ENCODE results near the gene GBX1.

Gene GBX1

GRCh38 chr7:151187409-151188251 lies 20.1 kb upstream of the GBX1 start:
- TF ChIP-seq TAF1 (IDR thresholded peaks at IDR 0.05; ENCODE audit: low read depth, low read length) (no peak), POU2F2 (IDR thresholded peaks at IDR 0.05; ENCODE audit: low read depth, low read length) (no peak), POLR2AphosphoS5 (IDR thresholded peaks at IDR 0.05; ENCODE audit: low read depth, low read length) (no peak), POLR2A (IDR thresholded peaks at IDR 0.05; ENCODE audit: low read depth, low read length) (no peak), PAX5 (IDR thresholded peaks at IDR 0.05; ENCODE audit: insufficient read depth, low read length, severe bottlenecking) (no peak), SPI1 (IDR thresholded peaks at IDR 0.05; ENCODE audit: low read depth, low read length) (no peak)
- DNase-seq (ENCODE audit: insufficient read length, low spot score): no peak
- FAIRE-seq: no peak

GRCh38 chr7:151186640-151187408 lies 19.3 kb upstream of the GBX1 start, which contains the start of gene ASB10:
ASB10 (minus strand) TSS chr7:151187250; CDS start chr7:151187130, 120 bp downstream.
- TF ChIP-seq TAF1 (IDR thresholded peaks at IDR 0.05; ENCODE audit: low read depth, low read length) (no peak), POLR2A (IDR thresholded peaks at IDR 0.05; ENCODE audit: low read depth, low read length) (no peak), PAX5 (IDR thresholded peaks at IDR 0.05; ENCODE audit: insufficient read depth, low read length, severe bottlenecking) (no peak), SPI1 (IDR thresholded peaks at IDR 0.05; ENCODE audit: low read depth, low read length) (no peak), POU2F2 (IDR thresholded peaks at IDR 0.05; ENCODE audit: low read depth, low read length) (no peak), POLR2AphosphoS5 (IDR thresholded peaks at IDR 0.05; ENCODE audit: low read depth, low read length) (no peak)
- DNase-seq (ENCODE audit: insufficient read length, low spot score) (no peak), FAIRE-seq (no peak)

- TF ChIP-seq PAX5 (IDR thresholded peaks at IDR 0.05; ENCODE audit: insufficient read depth, low read length, severe bottlenecking): no peak
- no peak for TF ChIP-seq POLR2AphosphoS5 (IDR thresholded peaks at IDR 0.05; ENCODE audit: low read depth, low read length)
- no peak for TF ChIP-seq POLR2A (IDR thresholded peaks at IDR 0.05; ENCODE audit: low read depth, low read length)
- no peak for TF ChIP-seq TAF1 (IDR thresholded peaks at IDR 0.05; ENCODE audit: low read depth, low read length)
- no peak for TF ChIP-seq SPI1 (IDR thresholded peaks at IDR 0.05; ENCODE audit: low read depth, low read length)
- TF ChIP-seq POU2F2 (IDR thresholded peaks at IDR 0.05; ENCODE audit: low read depth, low read length): no peak
- no peak for FAIRE-seq
- no peak for DNase-seq (ENCODE audit: insufficient read length, low spot score)
These were observed 18.5 kb upstream of the GBX1 start for GRCh38 chr7:151185762-151186639.

- TF ChIP-seq POLR2A (IDR thresholded peaks at IDR 0.05; ENCODE audit: low read depth, low read length) (no peak), PAX5 (IDR thresholded peaks at IDR 0.05; ENCODE audit: insufficient read depth, low read length, severe bottlenecking) (no peak)
- no peak for DNase-seq (ENCODE audit: insufficient read length, low spot score)
- no peak for FAIRE-seq
These were observed 13.5 kb upstream of the GBX1 start for GRCh38 chr7:151181011-151181431.

DNA sequence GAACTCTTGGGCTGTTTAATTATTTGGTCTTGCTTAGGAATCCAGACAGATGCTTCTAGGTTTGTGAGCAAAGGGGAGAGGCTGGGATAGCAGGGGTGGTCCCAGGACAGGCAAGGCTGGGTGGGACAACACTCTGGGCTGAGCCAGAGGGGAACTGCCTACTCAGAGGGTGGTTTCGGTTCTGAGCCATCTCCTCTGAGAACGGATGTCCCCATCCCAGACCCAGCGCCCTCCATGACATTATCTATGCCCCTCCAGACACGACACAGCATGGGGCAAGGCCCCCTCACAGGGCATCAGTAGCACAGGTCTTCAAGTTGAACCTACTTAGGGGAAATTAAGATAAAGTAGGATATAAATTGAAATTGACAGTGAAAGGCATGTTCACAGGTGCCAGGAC lies 12.5 kb upstream of the GBX1 start:
- no peak for DNase-seq (ENCODE audit: insufficient read length, low spot score)
- no peak for FAIRE-seq
- TF ChIP-seq POU2F2 (IDR thresholded peaks at IDR 0.05; ENCODE audit: low read depth, low read length): no peak

DNA sequence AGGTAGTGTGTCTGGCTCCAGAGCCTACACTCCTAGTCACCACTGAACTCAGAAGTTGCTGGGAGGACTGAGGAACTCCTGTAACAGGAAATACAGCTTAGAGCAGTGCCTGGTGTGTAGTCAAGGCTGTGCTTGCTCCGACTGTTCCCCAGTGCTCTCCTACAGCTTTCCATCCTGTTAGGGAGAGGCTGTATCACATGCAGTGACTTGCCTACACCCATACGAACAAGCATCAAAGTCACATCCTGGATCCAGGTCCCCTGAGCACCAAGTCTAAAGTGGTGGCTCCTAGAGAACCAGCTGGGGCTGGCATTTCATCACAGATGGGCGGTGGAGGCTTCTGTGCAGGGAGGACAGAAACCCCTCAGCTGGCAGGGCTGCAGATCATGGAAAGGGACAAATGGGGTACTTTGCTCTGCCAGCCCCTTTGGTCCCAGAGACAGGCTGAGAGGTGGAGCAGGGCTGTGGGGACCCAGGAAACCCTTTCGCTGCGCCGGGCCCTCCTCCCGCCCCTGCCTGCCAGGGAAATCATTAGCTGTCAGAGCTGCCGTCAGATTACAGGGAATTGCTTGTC lies 11.9 kb upstream of the GBX1 start:
- TF ChIP-seq POLR2A (IDR thresholded peaks at IDR 0.05; ENCODE audit: low read depth, low read length) (no peak), POLR2AphosphoS5 (IDR thresholded peaks at IDR 0.05; ENCODE audit: low read depth, low read length) (no peak), PAX5 (IDR thresholded peaks at IDR 0.05; ENCODE audit: insufficient read depth, low read length, severe bottlenecking) (no peak), POU2F2 (IDR thresholded peaks at IDR 0.05; ENCODE audit: low read depth, low read length) (no peak), SPI1 (IDR thresholded peaks at IDR 0.05; ENCODE audit: low read depth, low read length) (no peak), TAF1 (IDR thresholded peaks at IDR 0.05; ENCODE audit: low read depth, low read length) (no peak)
- no peak for FAIRE-seq
- DNase-seq (ENCODE audit: insufficient read length, low spot score): no peak

GRCh38 chr7:151178831-151179230 lies 11.3 kb upstream of the GBX1 start:
- TF ChIP-seq POU2F2 (IDR thresholded peaks at IDR 0.05; ENCODE audit: low read depth, low read length) (no peak), TAF1 (IDR thresholded peaks at IDR 0.05; ENCODE audit: low read depth, low read length) (no peak), POLR2AphosphoS5 (IDR thresholded peaks at IDR 0.05; ENCODE audit: low read depth, low read length) (no peak), POLR2A (IDR thresholded peaks at IDR 0.05; ENCODE audit: low read depth, low read length) (no peak), PAX5 (IDR thresholded peaks at IDR 0.05; ENCODE audit: insufficient read depth, low read length, severe bottlenecking) (no peak), SPI1 (IDR thresholded peaks at IDR 0.05; ENCODE audit: low read depth, low read length) (no peak)
- FAIRE-seq (no peak), DNase-seq (ENCODE audit: insufficient read length, low spot score) (no peak)

- DNase-seq (ENCODE audit: insufficient read length, low spot score): no peak
- FAIRE-seq: no peak
- no peak for TF ChIP-seq POLR2A (IDR thresholded peaks at IDR 0.05; ENCODE audit: low read depth, low read length)
- no peak for TF ChIP-seq TAF1 (IDR thresholded peaks at IDR 0.05; ENCODE audit: low read depth, low read length)
- TF ChIP-seq SPI1 (IDR thresholded peaks at IDR 0.05; ENCODE audit: low read depth, low read length): no peak
- no peak for TF ChIP-seq POU2F2 (IDR thresholded peaks at IDR 0.05; ENCODE audit: low read depth, low read length)
- TF ChIP-seq POLR2AphosphoS5 (IDR thresholded peaks at IDR 0.05; ENCODE audit: low read depth, low read length): no peak
- no peak for TF ChIP-seq PAX5 (IDR thresholded peaks at IDR 0.05; ENCODE audit: insufficient read depth, low read length, severe bottlenecking)
These were observed 10.7 kb upstream of the GBX1 start for GRCh38 chr7:151178236-151178635.

DNA sequence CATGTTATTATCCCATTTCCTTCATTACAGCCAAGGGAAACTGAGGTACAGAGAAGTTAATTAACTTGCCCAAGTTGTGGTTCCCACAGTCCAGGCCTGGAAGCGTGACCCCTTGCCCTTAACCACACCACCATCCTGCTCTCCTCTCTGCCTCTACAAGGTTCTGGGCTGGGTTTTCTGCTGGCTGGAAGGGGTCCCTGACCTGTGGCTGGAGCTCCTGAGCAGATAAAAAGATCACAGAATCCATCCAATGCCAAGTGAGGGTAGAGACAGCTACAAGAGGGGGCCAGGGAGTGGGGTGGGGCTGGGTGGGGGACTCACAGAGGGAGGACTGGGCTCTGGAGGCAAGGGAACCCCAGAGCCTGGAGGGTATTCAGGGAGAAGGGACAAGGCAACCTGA lies 9.8 kb upstream of the GBX1 start:
- no peak for DNase-seq (ENCODE audit: insufficient read length, low spot score)
- FAIRE-seq: no peak
- TF ChIP-seq SPI1 (IDR thresholded peaks at IDR 0.05; ENCODE audit: low read depth, low read length): no peak
- no peak for TF ChIP-seq PAX5 (IDR thresholded peaks at IDR 0.05; ENCODE audit: insufficient read depth, low read length, severe bottlenecking)
- no peak for TF ChIP-seq POU2F2 (IDR thresholded peaks at IDR 0.05; ENCODE audit: low read depth, low read length)
- no peak for TF ChIP-seq TAF1 (IDR thresholded peaks at IDR 0.05; ENCODE audit: low read depth, low read length)
- no peak for TF ChIP-seq POLR2AphosphoS5 (IDR thresholded peaks at IDR 0.05; ENCODE audit: low read depth, low read length)
- TF ChIP-seq POLR2A (IDR thresholded peaks at IDR 0.05; ENCODE audit: low read depth, low read length): no peak

Measured in GM12891 (cell line).